ENCODE results near the gene FLNC. TPM values are rescaled to one million over a fixed set of nuclear protein-coding genes. Genes with fewer than 3 reads are reported as not detected.
A peak's percentile ranks its signal among the peaks of the same experiment; 100 is the strongest.

FLNC gene
- total and polyA plus RNA-seq, 2 of the 13 experiments (the other 11 are each of a cell fraction or from before 2014, with no cell fraction given) = 0.02 TPM; not detected in 1

DNA sequence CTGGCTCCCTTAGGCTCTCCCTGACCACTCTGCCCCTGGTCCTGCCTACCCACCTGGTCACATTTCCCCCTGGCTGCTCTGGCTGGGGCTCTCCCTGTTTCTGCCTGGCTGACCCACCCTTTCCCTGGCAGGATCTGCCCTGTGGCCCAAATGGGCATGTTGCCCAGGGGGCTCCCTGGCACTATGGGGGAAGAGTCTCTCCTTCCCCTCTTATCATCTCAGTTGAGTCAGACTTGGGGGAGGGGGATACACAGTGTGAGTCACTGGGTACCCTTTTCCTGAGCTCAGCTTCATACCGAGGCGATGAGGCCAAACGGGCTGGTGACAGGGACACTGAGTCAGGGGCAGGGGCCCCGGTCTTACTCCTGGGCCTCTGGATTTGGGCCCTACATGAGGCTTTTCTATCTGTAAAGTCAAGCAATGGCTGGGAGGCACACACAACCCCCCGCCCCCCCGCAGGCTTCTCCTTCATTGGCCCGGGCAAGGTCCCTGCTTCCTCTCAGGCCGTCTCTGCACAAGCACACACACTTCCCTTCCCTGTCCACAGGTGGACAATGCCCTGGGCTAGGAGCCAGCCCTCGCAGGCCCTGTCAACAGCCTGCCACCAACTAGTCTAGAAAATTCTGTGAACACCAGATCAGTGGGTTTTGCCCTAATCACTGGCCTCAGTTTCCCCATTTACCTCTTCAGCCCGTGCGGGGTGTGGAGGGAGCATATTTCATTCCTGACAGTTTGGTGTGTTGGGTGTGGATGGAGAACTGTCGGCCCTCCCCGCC lies 627 bp upstream of the FLNC start:
- Histone ChIP-seq H3K36me3 (replicated peaks in 1 of 2; ENCODE audit: control insufficient read depth in 1 of 2, insufficient read depth in 2 of 2, low read length in 2 of 2) (no peaks in the 10 kb centered on the region), H2AFZ (ENCODE audit: low read length) (no peak overlapping the region), H3K4me1 (ENCODE audit: insufficient read depth, low read length) (peaks cover 42% of the 10 kb centered on the region), H4K20me1 (ENCODE audit: insufficient read depth, low read length) (no peaks in the 10 kb centered on the region), H3K79me2 (ENCODE audit: insufficient read depth, low read length) (no peaks in the 10 kb centered on the region), H3K27me3 (ENCODE audit: control insufficient read depth in 1 of 2, insufficient read depth in 2 of 2, low read length in 2 of 2) (peaks cover 3 to 20% of the 10 kb centered on the region in 2 experiments; a peak in 4 of 5 replicates), H3K9ac (ENCODE audit: insufficient read depth, low read depth, low read length) (no peak overlapping the region), H3K4me2 (ENCODE audit: low read depth, low read length) (no peak overlapping the region), H3K4me3 (replicated peaks in 1 of 3; ENCODE audit: insufficient read depth in 1 of 3, low read depth in 2 of 3, low read length in 3 of 3) (no peak overlapping the region), H3K9me3 (ENCODE audit: low read length) (no peaks in the 10 kb centered on the region), H3K27ac (ENCODE audit: extremely low read length, insufficient read depth, low read length) (no peak overlapping the region)
- ATAC-seq (no peak), DNase-seq (ENCODE audit: low spot score) (no peak), FAIRE-seq (no peak)
- POLR2A ChIA-PET = no interaction called here
- intact Hi-C loops (cut with micrococcal nuclease; ENCODE audit: unreplicated experiment) = no loop called here
- 45% methylated on average over 4 of the region's 13 CpGs for WGBS (ENCODE audit: low lambda C conversion rate)
- CTCF ChIA-PET (ENCODE audit: low intra/inter-chr PET ratio, low total read pairs) = no interaction called here
- no TSS peak for BruUV-seq (replicated peaks)
- in situ Hi-C loops (cut with HindIII; ENCODE audit: extremely low pct_ligation_motif_present, low pct_unique_long_range_greater_than_20kb) = no loop called here
- TF ChIP-seq HNRNPL (IDR thresholded peaks at IDR 0.05; ENCODE audit: low read depth, low read length) (peak; percentile 68; the same call in 1 of the 2 replicates), FOSL2 (CRISPR knock-in tag; IDR thresholded peaks at IDR 0.05) (peak; percentile 57), PHF20 (CRISPR knock-in tag; IDR thresholded peaks at IDR 0.05) (no peak)
- TF ChIP-seq, protein P1, sequence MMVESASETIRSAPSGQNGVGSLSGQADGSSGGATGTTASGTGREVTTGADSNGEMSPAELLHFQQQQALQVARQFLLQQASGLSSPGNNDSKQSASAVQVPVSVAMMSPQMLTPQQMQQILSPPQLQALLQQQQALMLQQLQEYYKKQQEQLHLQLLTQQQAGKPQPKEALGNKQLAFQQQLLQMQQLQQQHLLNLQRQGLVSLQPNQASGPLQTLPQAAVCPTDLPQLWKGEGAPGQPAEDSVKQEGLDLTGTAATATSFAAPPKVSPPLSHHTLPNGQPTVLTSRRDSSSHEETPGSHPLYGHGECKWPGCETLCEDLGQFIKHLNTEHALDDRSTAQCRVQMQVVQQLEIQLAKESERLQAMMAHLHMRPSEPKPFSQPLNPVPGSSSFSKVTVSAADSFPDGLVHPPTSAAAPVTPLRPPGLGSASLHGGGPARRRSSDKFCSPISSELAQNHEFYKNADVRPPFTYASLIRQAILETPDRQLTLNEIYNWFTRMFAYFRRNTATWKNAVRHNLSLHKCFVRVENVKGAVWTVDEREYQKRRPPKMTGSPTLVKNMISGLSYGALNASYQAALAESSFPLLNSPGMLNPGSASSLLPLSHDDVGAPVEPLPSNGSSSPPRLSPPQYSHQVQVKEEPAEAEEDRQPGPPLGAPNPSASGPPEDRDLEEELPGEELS (CRISPR knock-in tag; IDR thresholded peaks at IDR 0.05) = no peak
- TF ChIP-seq, protein P2, sequence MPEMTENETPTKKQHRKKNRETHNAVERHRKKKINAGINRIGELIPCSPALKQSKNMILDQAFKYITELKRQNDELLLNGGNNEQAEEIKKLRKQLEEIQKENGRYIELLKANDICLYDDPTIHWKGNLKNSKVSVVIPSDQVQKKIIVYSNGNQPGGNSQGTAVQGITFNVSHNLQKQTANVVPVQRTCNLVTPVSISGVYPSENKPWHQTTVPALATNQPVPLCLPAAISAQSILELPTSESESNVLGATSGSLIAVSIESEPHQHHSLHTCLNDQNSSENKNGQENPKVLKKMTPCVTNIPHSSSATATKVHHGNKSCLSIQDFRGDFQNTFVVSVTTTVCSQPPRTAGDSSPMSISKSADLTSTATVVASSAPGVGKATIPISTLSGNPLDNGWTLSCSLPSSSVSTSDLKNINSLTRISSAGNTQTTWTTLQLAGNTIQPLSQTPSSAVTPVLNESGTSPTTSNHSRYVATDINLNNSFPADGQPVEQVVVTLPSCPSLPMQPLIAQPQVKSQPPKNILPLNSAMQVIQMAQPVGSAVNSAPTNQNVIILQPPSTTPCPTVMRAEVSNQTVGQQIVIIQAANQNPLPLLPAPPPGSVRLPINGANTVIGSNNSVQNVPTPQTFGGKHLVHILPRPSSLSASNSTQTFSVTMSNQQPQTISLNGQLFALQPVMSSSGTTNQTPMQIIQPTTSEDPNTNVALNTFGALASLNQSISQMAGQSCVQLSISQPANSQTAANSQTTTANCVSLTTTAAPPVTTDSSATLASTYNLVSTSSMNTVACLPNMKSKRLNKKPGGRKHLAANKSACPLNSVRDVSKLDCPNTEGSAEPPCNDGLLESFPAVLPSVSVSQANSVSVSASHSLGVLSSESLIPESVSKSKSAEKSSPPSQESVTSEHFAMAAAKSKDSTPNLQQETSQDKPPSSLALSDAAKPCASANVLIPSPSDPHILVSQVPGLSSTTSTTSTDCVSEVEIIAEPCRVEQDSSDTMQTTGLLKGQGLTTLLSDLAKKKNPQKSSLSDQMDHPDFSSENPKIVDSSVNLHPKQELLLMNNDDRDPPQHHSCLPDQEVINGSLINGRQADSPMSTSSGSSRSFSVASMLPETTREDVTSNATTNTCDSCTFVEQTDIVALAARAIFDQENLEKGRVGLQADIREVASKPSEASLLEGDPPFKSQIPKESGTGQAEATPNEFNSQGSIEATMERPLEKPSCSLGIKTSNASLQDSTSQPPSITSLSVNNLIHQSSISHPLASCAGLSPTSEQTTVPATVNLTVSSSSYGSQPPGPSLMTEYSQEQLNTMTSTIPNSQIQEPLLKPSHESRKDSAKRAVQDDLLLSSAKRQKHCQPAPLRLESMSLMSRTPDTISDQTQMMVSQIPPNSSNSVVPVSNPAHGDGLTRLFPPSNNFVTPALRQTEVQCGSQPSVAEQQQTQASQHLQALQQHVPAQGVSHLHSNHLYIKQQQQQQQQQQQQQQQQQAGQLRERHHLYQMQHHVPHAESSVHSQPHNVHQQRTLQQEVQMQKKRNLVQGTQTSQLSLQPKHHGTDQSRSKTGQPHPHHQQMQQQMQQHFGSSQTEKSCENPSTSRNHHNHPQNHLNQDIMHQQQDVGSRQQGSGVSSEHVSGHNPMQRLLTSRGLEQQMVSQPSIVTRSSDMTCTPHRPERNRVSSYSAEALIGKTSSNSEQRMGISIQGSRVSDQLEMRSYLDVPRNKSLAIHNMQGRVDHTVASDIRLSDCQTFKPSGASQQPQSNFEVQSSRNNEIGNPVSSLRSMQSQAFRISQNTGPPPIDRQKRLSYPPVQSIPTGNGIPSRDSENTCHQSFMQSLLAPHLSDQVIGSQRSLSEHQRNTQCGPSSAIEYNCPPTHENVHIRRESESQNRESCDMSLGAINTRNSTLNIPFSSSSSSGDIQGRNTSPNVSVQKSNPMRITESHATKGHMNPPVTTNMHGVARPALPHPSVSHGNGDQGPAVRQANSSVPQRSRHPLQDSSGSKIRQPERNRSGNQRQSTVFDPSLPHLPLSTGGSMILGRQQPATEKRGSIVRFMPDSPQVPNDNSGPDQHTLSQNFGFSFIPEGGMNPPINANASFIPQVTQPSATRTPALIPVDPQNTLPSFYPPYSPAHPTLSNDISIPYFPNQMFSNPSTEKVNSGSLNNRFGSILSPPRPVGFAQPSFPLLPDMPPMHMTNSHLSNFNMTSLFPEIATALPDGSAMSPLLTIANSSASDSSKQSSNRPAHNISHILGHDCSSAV (CRISPR knock-in tag; IDR thresholded peaks at IDR 0.05; ENCODE audit: borderline replicate concordance) = no peak
